H1 (cell line): ENCODE results near the gene KIAA0319L.

Source experiments
- BACH1 ChIP-seq: IDR thresholded peaks from 2 replicates; pipeline ENCODE4 v1.6.1; 2012; ENCODE audit warnings: low read length, improper control_type of control experiment
- EP300 ChIP-seq, 2 experiments: IDR thresholded peaks; 1 replicate in 1 of 2; 2 replicates in 1 of 2; pipeline ENCODE4 v1.6.1; 2011 to 2012; ENCODE audit warnings: low read depth in 2 of 2, low read length in 2 of 2, mild to moderate bottlenecking in 2 of 2, borderline replicate concordance in 1 of 2, inconsistent platforms in 1 of 2, moderate library complexity in 1 of 2
- EZH2 ChIP-seq: fragments of 200-600 bp; sonication (generic); IDR thresholded peaks from 2 replicates; pipeline ENCODE4 v1.7.1; 2012; ENCODE audit warnings: low read depth, mild to moderate bottlenecking, moderate library complexity, low read length, inconsistent platforms; ENCODE audit not compliant: severe bottlenecking
- JUND ChIP-seq: IDR thresholded peaks from 2 replicates; pipeline ENCODE4 v1.6.1; 2011; ENCODE audit warnings: mild to moderate bottlenecking, improper control_type of control experiment, low read length
- MAFK ChIP-seq: IDR thresholded peaks from 2 replicates; pipeline ENCODE4 v1.6.1; 2012; ENCODE audit warnings: low read depth, mild to moderate bottlenecking, improper control_type of control experiment, low read length
- NRF1 ChIP-seq: IDR thresholded peaks from 2 replicates; pipeline ENCODE4 v1.6.1; 2011; ENCODE audit warnings: mild to moderate bottlenecking, low read depth, low read length, improper control_type of control experiment
- POLR2A ChIP-seq, 2 experiments: IDR thresholded peaks; 1 replicate in 1 of 2; 2 replicates in 1 of 2; pipeline ENCODE4 v1.6.1; 2011; ENCODE audit warnings: low read depth in 2 of 2, low read length in 2 of 2, mild to moderate bottlenecking in 2 of 2; ENCODE audit errors: control extremely low read depth in 1 of 2
- POLR2AphosphoS5 ChIP-seq: IDR thresholded peaks from 2 replicates; pipeline ENCODE4 v1.6.1; 2011; ENCODE audit warnings: low read depth, low read length
- SP2 ChIP-seq: IDR thresholded peaks from 2 replicates; pipeline ENCODE4 v1.6.1; 2012; ENCODE audit warnings: mild to moderate bottlenecking, low read length, inconsistent platforms
- ZNF274 ChIP-seq: IDR thresholded peaks from 2 replicates; pipeline ENCODE4 v1.7.0; 2012; ENCODE audit warnings: low read length, borderline replicate concordance; ENCODE audit errors: extremely low read depth
- TF ChIP-seq, protein P1 (sequence below), 3 experiments: IDR thresholded peaks; 1 replicate in 2 of 3; 2 replicates in 1 of 3; pipeline versions ENCODE4 v1.5.1 to v1.6.1; 2011; ENCODE audit warnings: low read length in 3 of 3, mild to moderate bottlenecking in 3 of 3, inconsistent platforms in 2 of 3, low read depth in 1 of 3, moderate library complexity in 1 of 3; ENCODE audit not compliant: insufficient read depth in 1 of 3; ENCODE audit errors: control extremely low read depth in 1 of 3

- TF ChIP-seq ZNF274, result no peak
- no peak for TF ChIP-seq JUND
- TF ChIP-seq, protein P1, sequence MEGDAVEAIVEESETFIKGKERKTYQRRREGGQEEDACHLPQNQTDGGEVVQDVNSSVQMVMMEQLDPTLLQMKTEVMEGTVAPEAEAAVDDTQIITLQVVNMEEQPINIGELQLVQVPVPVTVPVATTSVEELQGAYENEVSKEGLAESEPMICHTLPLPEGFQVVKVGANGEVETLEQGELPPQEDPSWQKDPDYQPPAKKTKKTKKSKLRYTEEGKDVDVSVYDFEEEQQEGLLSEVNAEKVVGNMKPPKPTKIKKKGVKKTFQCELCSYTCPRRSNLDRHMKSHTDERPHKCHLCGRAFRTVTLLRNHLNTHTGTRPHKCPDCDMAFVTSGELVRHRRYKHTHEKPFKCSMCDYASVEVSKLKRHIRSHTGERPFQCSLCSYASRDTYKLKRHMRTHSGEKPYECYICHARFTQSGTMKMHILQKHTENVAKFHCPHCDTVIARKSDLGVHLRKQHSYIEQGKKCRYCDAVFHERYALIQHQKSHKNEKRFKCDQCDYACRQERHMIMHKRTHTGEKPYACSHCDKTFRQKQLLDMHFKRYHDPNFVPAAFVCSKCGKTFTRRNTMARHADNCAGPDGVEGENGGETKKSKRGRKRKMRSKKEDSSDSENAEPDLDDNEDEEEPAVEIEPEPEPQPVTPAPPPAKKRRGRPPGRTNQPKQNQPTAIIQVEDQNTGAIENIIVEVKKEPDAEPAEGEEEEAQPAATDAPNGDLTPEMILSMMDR (IDR thresholded peaks at IDR 0.05; ENCODE audit: control extremely low read depth in 1 of 3, insufficient read depth in 1 of 3, low read depth in 1 of 3, low read length in 3 of 3), result no peak
- TF ChIP-seq MAFK, result no peak
- TF ChIP-seq EZH2, result no peak
- TF ChIP-seq POLR2A (IDR thresholded peaks at IDR 0.05; ENCODE audit: control extremely low read depth in 1 of 2, low read depth in 2 of 2, low read length in 2 of 2), result no peak
- no peak for TF ChIP-seq POLR2AphosphoS5
- no peak for TF ChIP-seq BACH1
- no peak for TF ChIP-seq SP2
- TF ChIP-seq NRF1, result no peak
- no peak for TF ChIP-seq EP300 (IDR thresholded peaks at IDR 0.05; ENCODE audit: borderline replicate concordance in 1 of 2, low read depth in 2 of 2, low read length in 2 of 2)
Measured at GRCh38 chr1:35448344-35448801, 108.8 kb downstream of the KIAA0319L start.
